HG03439 (cell line): ENCODE data around the gene FRMD4B.

Source experiments
- ATAC-seq: cut with Tn5 transposase; IDR thresholded peaks from one replicate; pipeline ENCODE4 v1.9.1; 2021; ENCODE audit warnings: mild to moderate bottlenecking, moderate library complexity; ENCODE audit not compliant: unreplicated experiment

FRMD4B gene

DNA sequence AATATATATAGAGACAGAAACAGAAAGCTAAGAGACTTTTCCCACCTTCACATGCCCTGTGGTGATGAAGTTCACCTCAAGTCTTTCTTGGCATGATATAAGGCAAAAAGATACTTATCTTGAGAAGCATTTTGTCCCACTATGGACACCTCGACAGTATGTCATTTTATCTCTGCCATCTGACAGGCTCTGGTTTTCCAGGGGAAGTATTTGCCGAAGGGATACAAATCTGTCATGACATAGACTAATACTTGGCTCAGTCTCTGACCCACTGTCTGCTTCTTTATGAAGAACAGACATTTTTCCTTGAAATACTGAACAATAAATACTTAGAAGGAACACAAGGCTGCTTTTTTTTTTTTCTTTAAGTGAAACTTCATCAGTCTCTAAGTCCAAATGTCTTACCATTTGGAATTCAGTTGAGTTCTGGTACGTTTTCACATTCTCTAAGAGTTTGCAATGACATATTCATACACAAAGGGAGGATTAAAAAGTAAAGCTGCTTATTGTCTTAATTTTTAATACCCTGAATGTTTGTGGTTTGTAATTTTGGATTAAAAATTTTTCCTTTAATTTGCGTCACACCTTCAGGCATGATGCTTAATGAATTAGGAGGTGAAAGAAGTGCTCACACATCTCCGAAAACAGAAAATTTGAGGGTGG, 175.7 kb downstream of the FRMD4B start:
- no peak for ATAC-seq

- no peak for ATAC-seq
Observed at GRCh38 chr3:69209413-69209812, 176.5 kb downstream of the FRMD4B start.

DNA sequence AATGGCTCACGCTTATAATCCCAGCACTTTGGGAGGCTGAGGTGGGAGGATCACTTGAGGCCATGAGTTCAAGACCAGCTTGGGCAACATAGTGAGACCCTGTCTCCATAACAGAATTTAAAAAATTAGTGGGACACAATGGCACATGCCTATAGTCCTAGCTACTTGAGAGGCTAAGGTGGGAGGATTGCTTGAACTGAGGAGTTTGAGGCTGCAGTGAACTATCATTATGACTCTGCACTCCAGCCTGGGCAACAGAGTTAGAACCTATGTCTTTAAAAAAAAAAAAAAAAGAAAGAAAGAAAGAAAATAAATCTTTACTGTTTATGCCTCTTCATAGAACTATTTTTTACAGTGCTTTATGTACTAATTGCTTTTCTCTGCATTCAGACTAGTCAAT, 178.9 kb downstream of the FRMD4B start:
- no peak for ATAC-seq

DNA sequence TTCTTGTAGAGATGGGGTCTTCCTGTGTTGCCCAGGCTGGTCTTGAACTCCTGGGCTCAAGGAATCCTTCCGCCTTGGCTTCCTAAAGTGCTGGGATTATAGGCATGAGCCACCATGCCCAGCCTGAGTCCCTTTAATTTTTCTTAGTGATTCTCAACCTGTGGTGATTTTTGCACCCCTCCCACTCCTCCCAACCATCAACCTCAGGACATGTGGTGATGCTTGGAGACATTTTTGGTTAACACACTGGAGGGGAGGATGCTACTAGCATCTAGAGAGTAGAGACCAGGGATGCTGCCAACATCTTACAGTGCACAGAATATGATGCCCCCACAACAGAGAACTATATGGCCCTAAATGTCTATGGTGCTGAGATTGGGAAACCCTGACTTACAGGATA, 180.5 kb downstream of the FRMD4B start:
- no peak for ATAC-seq

DNA sequence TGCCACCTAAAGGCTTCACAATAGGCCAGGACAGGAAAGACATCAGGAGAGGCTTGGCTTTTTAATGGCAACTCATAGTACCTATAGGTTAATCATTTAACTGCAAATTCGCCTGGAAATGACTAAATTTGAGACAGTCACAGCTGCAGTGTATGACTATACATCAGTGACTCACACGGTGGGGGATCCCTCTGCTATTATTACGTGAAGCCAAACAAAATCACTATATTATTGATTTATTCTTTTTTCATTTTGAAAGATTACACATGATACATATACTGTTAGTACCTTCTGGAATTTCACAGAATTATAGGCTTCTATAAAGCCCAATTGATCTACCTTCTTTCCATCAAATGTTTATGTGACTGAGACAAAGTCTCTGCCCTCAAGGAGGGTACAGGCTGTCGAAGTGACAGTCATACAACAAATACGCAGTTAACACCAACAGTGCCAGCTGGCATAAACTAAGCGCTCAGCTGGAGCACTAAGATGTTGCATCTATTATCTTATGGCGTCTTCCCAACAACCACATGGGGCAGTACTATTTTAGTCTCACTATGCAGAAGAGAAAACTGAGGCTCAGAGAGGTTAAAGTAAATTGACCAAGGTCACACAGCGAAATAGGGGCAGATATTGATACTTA, 181.5 kb downstream of the FRMD4B start:
- ATAC-seq: peak; percentile 77

GRCh38 chr3:69203631-69204314, 182.1 kb downstream of the FRMD4B start:
- peak; percentile 14 for ATAC-seq

DNA sequence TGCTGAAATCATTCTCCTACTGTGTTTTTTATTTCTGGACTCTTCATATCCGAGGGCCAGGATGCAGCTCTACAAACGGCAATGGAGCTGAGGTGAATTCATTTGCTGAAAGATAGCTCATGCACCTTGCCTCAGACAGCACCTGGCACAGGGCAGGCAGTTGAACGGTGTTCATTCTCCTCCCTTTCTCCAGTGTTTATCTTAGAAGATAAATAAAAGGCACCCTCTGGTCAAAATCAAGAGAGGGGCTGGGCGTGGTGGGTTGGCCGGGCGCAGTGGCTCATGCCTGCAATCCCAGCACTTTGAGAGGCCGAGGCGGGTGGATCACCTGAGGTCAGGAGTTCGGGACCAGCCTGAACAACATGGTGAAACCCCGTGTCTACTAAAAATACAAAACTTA, 184.2 kb downstream of the FRMD4B start:
- ATAC-seq: no peak

- ATAC-seq: no peak
Observed at GRCh38 chr3:69200384-69201068, 185.4 kb downstream of the FRMD4B start.

DNA sequence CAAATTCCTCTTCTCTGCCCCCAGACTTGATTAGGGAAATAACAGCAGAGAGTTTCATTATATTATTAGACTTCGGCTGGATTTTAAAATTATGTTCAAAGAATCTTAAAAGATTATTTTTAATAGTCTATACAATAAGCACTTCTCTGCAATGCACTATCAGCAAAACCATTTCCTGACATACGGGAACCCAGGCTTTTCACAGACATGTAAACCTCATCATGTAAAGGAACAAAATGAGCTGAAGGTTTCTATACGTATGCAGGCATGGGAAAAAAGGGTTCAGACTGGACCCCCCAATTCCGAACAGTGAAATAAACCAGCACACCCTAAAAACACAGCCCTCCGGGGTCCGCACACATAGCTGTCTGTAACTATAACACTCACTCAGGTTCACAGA, 185.9 kb downstream of the FRMD4B start:
- no peak for ATAC-seq

GRCh38 chr3:69197922-69198530, 187.9 kb downstream of the FRMD4B start:
- ATAC-seq: no peak

GRCh38 chr3:69197455-69197854, 188.4 kb downstream of the FRMD4B start:
- no peak for ATAC-seq

- ATAC-seq: no peak
Observed at GRCh38 chr3:69196876-69197275, 189.0 kb downstream of the FRMD4B start.

GRCh38 chr3:69194431-69195165, 191.3 kb downstream of the FRMD4B start:
- no peak for ATAC-seq

DNA sequence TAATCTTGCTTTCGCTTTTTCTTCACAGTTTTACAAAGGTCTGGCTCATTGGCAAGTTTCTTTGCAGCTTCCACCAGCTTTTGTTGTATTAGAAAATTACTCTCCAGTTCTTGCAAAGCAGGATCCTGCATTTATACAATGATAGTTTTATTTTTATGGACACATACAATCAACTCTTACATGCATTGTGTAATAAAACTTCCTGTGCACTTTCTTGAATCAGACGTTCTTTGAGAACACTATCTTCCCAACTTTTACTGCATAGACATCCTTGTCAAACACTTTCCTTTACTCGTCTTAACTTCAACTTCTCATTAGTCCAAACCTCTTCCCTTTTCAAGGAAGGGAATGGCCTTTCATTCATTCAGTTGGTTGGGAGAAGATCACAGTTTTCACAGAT, 192.1 kb downstream of the FRMD4B start:
- no peak for ATAC-seq

DNA sequence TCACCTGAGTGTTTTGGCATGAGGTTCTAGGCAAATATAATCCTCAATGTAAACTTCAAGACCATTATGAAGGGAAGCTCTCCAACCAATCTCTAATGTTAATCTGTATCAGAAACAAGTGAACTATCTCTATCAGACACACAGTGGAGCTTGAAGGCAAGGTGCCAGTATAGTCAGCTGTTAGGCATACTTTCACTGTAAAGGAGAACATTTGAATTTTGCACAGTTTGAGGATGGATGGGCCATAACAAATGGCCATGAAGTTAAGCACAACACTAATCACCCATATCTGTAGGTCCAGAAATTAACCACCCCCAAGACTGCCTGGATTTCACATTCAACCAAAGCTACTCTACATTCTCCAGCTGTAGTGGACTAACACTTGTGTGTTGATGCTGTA, 194.4 kb downstream of the FRMD4B start:
- ATAC-seq: no peak

- ATAC-seq: no peak
Observed at GRCh38 chr3:69189487-69189886, 196.4 kb downstream of the FRMD4B start.

GRCh38 chr3:69186575-69187093, 199.3 kb downstream of the FRMD4B start:
- no peak for ATAC-seq

DNA sequence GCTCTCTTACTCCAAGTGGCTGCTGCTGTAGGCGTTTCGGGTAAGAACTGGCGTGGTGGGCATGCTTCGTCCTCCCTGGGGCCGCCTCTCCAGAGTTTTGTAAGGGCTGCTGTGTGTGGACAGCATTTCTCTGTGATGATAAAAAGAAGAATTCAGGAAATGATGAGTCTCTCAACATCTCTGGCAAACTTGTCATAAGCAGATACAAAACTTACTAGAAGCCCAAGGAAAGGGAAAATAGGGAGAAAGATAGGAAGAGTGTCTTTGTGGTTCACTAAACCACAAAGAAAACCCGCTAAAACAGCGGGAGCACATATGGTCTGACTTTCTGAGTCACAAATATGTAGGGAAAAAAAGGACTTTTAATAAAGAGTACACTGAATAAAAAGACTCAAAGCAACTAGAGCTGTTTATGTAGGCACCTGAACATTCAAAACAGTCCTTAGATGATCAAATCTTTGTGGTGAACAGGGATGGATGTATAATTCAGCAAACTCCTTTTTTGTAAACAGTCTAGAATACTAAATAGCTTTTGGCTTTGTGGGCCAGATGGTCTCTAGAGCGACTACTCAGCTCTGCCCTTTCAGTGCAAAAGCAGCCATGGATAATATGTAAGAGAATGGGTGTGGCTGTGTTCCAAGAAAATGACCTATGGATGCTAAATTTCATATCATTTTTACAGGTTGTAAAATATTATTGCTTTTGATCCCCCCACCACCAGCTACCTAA, 203.1 kb downstream of the FRMD4B start:
- no peak for ATAC-seq

DNA sequence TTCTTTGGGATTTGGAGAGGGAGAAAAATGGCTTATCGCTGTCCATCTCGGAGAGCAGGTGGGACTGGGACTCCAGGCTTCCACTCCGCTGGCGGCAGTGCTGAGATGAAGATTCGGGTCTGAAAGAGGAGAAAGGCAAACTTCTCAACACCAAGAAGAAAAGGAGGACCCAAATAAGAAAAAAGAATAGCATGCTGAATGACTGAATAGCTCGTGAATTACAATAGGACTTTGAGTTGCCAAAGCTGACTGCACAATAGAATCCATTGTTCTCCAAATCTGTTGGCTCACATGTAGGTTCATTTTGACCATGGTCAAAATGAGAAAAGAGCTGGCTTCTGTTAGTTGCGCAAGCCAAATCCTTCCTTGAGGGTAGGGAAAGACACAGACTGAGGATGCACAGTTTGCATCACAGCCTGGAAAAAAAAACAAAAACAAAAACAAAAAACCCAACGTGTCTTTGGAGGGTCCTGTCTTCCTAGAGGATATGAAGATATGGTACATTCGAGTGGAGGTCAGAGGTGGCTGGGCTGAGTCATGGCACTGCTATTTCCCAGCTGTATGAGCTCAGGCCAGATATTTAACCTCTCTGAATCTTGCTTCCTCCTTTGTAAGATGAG, 204.2 kb downstream of the FRMD4B start:
- ATAC-seq: no peak
